HepG2 (cell line): ENCODE results near the gene SLTM. TPM values are rescaled to one million over a fixed set of nuclear protein-coding genes. Genes with fewer than 3 reads are reported as not detected.

ENCODE experiments used
- ATAC-seq: fragments of 200-7000 bp; cut with Tn5 transposase; 3 replicates; pipeline ENCODE4 v1.9.1; 2020; ENCODE audit warnings: mild to moderate bottlenecking, moderate library complexity
- BruUV-seq: library from RNA; stranded (reverse); fragments of 400-500 nt; replicated peaks from 2 replicates; lab custom pipeline; 2021; lab: Mats Ljungman, UMichigan
- CTCF ChIA-PET: fragments of 300-600 bp; formaldehyde crosslinking; extraction: SDS; loops from one replicate; lab custom pipeline; 2021; ENCODE audit warnings: low total read pairs, inconsistent platforms, low intra/inter-chr PET ratio; lab: Yijun Ruan, JAX
- POLR2A ChIA-PET: fragments of 350-600 bp; sonication (Branson Sonifier 250); formaldehyde crosslinking; loops from one replicate; lab custom pipeline; 2020; ENCODE audit warnings: antibody characterized with exemption, inconsistent platforms; lab: Yijun Ruan, JAX
- DNase-seq: peaks from one replicate; pipeline ENCODE4 v3.0.0-alpha.2; 2015; ENCODE audit warnings: low spot score
- FAIRE-seq: peaks from 3 replicates; lab custom pipeline; 2011; peaks lifted over from hg19 to GRCh38; lab: Jason Lieb, UNC
- H2AFZ ChIP-seq: one replicate; pipeline ENCODE4 v1.6.1; 2011; ENCODE audit warnings: low read length, inconsistent platforms
- H3K27ac ChIP-seq: fragments of 300-600 bp; 3 replicates; pipeline ENCODE4 v1.8.0; 2011; ENCODE audit warnings: mixed run types, mild to moderate bottlenecking, mixed read lengths, low read length, inconsistent platforms; ENCODE audit not compliant: insufficient read depth; ENCODE audit errors: extremely low read length
- H3K27me3 ChIP-seq, 2 experiments: fragments of 200-600 bp in 1 of 2; 2 replicates in 1 of 2; 3 replicates in 1 of 2; pipeline versions ENCODE4 v1.6.0 to v1.8.0; 2011; ENCODE audit warnings: low read length in 2 of 2, mild to moderate bottlenecking in 2 of 2, moderate library complexity in 2 of 2, inconsistent platforms in 1 of 2; ENCODE audit not compliant: insufficient read depth in 2 of 2, control insufficient read depth in 1 of 2
- H3K36me3 ChIP-seq, 2 experiments: fragments of 200-600 bp in 1 of 2; replicated peaks in 1 of 2; 2 replicates in 1 of 2; 3 replicates in 1 of 2; pipeline versions ENCODE4 v1.5.1 to v1.8.0; 2011; ENCODE audit warnings: low read length in 2 of 2, inconsistent platforms in 1 of 2; ENCODE audit not compliant: insufficient read depth in 2 of 2, control insufficient read depth in 1 of 2
- H3K4me1 ChIP-seq: 2 replicates; pipeline ENCODE4 v1.5.1; 2012; ENCODE audit warnings: low read length, inconsistent platforms; ENCODE audit not compliant: insufficient read depth
- H3K4me2 ChIP-seq: 2 replicates; pipeline ENCODE4 v1.6.0; 2011; ENCODE audit warnings: low read depth, low read length, inconsistent platforms
- H3K4me3 ChIP-seq, 3 experiments: fragments of 200-600 bp in 1 of 3; sonication (generic), shearing (Covaris generic) in 1 of 3; replicated peaks in 1 of 3; 2 replicates each; pipeline ENCODE4 v1.5.1; 2011 to 2016; ENCODE audit warnings: low read length in 3 of 3, inconsistent platforms in 2 of 3, low read depth in 2 of 3, mild to moderate bottlenecking in 2 of 3, control low read depth in 1 of 3, mixed read lengths in 1 of 3; ENCODE audit not compliant: insufficient read depth in 1 of 3
- H3K79me2 ChIP-seq: one replicate; pipeline ENCODE4 v1.6.1; 2011; ENCODE audit warnings: low read length, inconsistent platforms; ENCODE audit not compliant: insufficient read depth
- H3K9ac ChIP-seq: 2 replicates; pipeline ENCODE4 v1.6.0; 2011; ENCODE audit warnings: mild to moderate bottlenecking, low read depth, low read length, inconsistent platforms; ENCODE audit not compliant: insufficient read depth
- H3K9me3 ChIP-seq: 2 replicates; pipeline ENCODE4 v1.5.1; 2012; ENCODE audit warnings: mild to moderate bottlenecking, low read length
- H4K20me1 ChIP-seq: 2 replicates; pipeline ENCODE4 v1.6.0; 2011; ENCODE audit warnings: inconsistent platforms, mild to moderate bottlenecking, low read length, moderate library complexity; ENCODE audit not compliant: insufficient read depth
- CC2D1A ChIP-seq: sonication (generic); formaldehyde crosslinking; IDR thresholded peaks from 2 replicates; pipeline ENCODE4 v1.8.1; 2023; ENCODE audit warnings: mild to moderate bottlenecking, missing genetic modification reagents
- CHCHD3 ChIP-seq: sonication (generic); formaldehyde crosslinking; IDR thresholded peaks from 2 replicates; pipeline ENCODE4 v1.8.0; 2022; ENCODE audit warnings: mild to moderate bottlenecking, missing genetic modification reagents, moderate library complexity
- EHMT2 ChIP-seq: fragments of 200-600 bp; sonication (generic); IDR thresholded peaks from 2 replicates; pipeline ENCODE4 v1.7.0; 2017; ENCODE audit warnings: antibody characterized with exemption, low read depth, low read length, borderline replicate concordance
- HDAC6 ChIP-seq: fragments of 200-600 bp; sonication (generic); IDR thresholded peaks from 2 replicates; pipeline ENCODE4 v1.7.0; 2017; ENCODE audit warnings: mild to moderate bottlenecking, antibody characterized with exemption, low read length, low read depth
- MBD4 ChIP-seq: IDR thresholded peaks from 2 replicates; pipeline ENCODE4 v1.6.1; 2012; ENCODE audit warnings: low read length, inconsistent platforms, borderline replicate concordance
- NR3C1 ChIP-seq: sonication (generic); formaldehyde crosslinking; IDR thresholded peaks from 2 replicates; pipeline ENCODE4 v1.4.0; 2020; ENCODE audit warnings: missing genetic modification reagents
- PCBP1 ChIP-seq: fragments of 200-400 bp; formaldehyde crosslinking; IDR thresholded peaks from 2 replicates; pipeline ENCODE4 v1.6.1; 2017; ENCODE audit warnings: mild to moderate bottlenecking, low read depth, low read length, borderline replicate concordance
- PITX1 ChIP-seq: sonication (generic); formaldehyde crosslinking; IDR thresholded peaks from 2 replicates; pipeline ENCODE4 v1.5.1; 2020; ENCODE audit warnings: mild to moderate bottlenecking, missing genetic modification reagents
- REPIN1 ChIP-seq: sonication (generic); formaldehyde crosslinking; IDR thresholded peaks from 2 replicates; pipeline ENCODE4 v1.8.0; 2022; ENCODE audit warnings: missing genetic modification reagents, low read depth, mild to moderate bottlenecking, borderline replicate concordance
- SNRNP70 ChIP-seq: fragments of 200-400 bp; formaldehyde crosslinking; IDR thresholded peaks from 2 replicates; pipeline ENCODE4 v1.6.1; 2017; ENCODE audit warnings: mild to moderate bottlenecking, low read depth, low read length, moderate library complexity
- ZFY ChIP-seq: sonication (generic); formaldehyde crosslinking; IDR thresholded peaks from 2 replicates; pipeline ENCODE4 v1.4.0; 2020; ENCODE audit warnings: missing genetic modification reagents
- ZNF331 ChIP-seq: sonication (generic); formaldehyde crosslinking; IDR thresholded peaks from 2 replicates; pipeline ENCODE4 v1.4.0; 2020; ENCODE audit warnings: missing genetic modification reagents
- ZNF589 ChIP-seq: sonication (generic); formaldehyde crosslinking; conservative IDR thresholded peaks from 2 replicates; pipeline ENCODE4 v1.8.0; 2022; ENCODE audit warnings: mild to moderate bottlenecking, moderate library complexity, missing genetic modification reagents
- ZNF619 ChIP-seq: sonication (generic); formaldehyde crosslinking; IDR thresholded peaks from 2 replicates; pipeline ENCODE4 v1.4.0; 2020; ENCODE audit warnings: mild to moderate bottlenecking, missing genetic modification reagents
- WGBS: methylation state at CpG from one replicate; pipeline ENCODE4 v1.1.6; 2017; ENCODE audit warnings: low lambda C conversion rate; 5-methylcytosine and 5-hydroxymethylcytosine counted together
- in situ Hi-C: cut with HindIII; loops from 2 replicates; pipeline ENCODE4 v1.10.0; 2017; ENCODE audit warnings: low pct_unique_long_range_greater_than_20kb; ENCODE audit not compliant: extremely low pct_ligation_motif_present
- intact Hi-C: fragments of 100-400 bp; cut with micrococcal nuclease; formaldehyde crosslinking; loops from one replicate; pipeline ENCODE4 v1.10.0; 2022; ENCODE audit not compliant: unreplicated experiment
- polyA plus RNA-seq, 8 experiments: library from polyadenylated mRNA; depleted of rRNA in 3 of 8; stranded (reverse) in 7 of 8; unstranded in 1 of 8; fragments of >200 nt; fragmentation: Illumina TruSeq in 4 of 8; extraction: Trizol in 4 of 8; gene quantifications; 2 replicates each; pipeline versions ENCODE4 v1.2.1 to v1.2.3, GENCODE V29; 2011 to 2016; ENCODE audit warnings: low read depth in 4 of 8, missing spikeins in 1 of 8, mixed read lengths in 1 of 8; ENCODE audit not compliant: insufficient read depth in 1 of 8
- total RNA-seq, 5 experiments: library from RNA; depleted of rRNA; stranded (reverse); fragments of >200 nt; fragmentation: Illumina TruSeq; extraction: Trizol; gene quantifications; 2 replicates each; pipeline ENCODE4 v1.2.3, GENCODE V29; 2016; ENCODE audit warnings: low read depth in 1 of 5
- TF ChIP-seq, protein P1 (sequence below): IDR thresholded peaks from 2 replicates; pipeline ENCODE4 v1.6.1; 2016; ENCODE audit warnings: missing compliant biosample characterization, missing genetic modification reagents, borderline replicate concordance
- TF ChIP-seq, protein P2 (sequence below), 2 experiments: IDR thresholded peaks; 2 replicates each; pipeline ENCODE4 v1.6.1; 2011 to 2012; ENCODE audit warnings: low read length in 2 of 2, borderline replicate concordance in 1 of 2, low read depth in 1 of 2, mild to moderate bottlenecking in 1 of 2, moderate library complexity in 1 of 2
- TF ChIP-seq, protein P3 (sequence below): sonication (generic); formaldehyde crosslinking; IDR thresholded peaks from 2 replicates; pipeline ENCODE4 v1.5.0; 2020; ENCODE audit warnings: missing genetic modification reagents, mild to moderate bottlenecking, borderline replicate concordance
- TF ChIP-seq, protein P4 (sequence below): sonication (generic); formaldehyde crosslinking; IDR thresholded peaks from 2 replicates; pipeline ENCODE4 v1.4.0; 2020; ENCODE audit warnings: mild to moderate bottlenecking, missing genetic modification reagents

The SLTM gene
- total and polyA plus RNA-seq, 2 of the 13 experiments (the other 11 are each of a cell fraction or from before 2014, with no cell fraction given) = 22.0 to 64.2 TPM

DNA sequence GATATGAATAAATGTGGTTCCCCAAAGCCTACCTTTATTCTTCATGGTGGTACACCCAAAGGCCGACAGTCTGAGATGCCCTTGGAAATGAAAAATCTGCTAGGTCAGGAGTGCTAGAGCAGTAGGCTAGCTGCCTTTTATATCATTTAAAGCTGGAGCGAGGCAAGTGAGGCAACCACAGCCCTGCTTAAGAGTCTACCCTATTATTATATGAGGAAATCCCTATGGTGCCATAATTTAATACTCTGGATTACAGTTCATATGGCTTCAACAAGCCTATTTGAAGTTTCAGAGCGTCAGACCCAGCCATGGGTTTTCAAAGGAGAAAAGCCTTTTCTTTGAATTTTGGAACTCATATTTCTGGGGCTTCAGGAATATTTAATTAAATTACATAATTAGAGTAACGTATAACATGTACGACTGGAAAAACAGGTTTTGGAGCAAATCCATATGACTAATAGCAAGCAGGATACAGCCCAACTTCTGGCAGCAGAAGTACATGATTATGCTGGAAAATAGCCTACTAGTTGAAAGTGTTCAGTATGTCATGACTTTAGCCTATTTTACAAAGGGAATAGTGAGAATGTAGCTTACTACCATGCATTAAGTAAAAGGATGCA is 18.0 kb upstream of the SLTM start:
- 74% methylated on average over 5 of the region's 5 CpGs for WGBS
- no peak overlapping the region for H3K4me3 ChIP-seq
- TF ChIP-seq CC2D1A (CRISPR knock-in tag) (no peak), ZFY (CRISPR knock-in tag) (no peak), NR3C1 (CRISPR knock-in tag) (no peak), ZNF619 (CRISPR knock-in tag) (no peak), CHCHD3 (CRISPR knock-in tag) (no peak), MBD4 (no peak), EHMT2 (no peak), PCBP1 (no peak), SNRNP70 (no peak), ZNF589 (CRISPR knock-in tag) (no peak), HDAC6 (no peak), PITX1 (CRISPR knock-in tag) (no peak), REPIN1 (CRISPR knock-in tag) (no peak), ZNF331 (no peak)
- TF ChIP-seq, protein P1, sequence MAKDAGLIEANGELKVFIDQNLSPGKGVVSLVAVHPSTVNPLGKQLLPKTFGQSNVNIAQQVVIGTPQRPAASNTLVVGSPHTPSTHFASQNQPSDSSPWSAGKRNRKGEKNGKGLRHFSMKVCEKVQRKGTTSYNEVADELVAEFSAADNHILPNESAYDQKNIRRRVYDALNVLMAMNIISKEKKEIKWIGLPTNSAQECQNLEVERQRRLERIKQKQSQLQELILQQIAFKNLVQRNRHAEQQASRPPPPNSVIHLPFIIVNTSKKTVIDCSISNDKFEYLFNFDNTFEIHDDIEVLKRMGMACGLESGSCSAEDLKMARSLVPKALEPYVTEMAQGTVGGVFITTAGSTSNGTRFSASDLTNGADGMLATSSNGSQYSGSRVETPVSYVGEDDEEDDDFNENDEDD (CRISPR knock-in tag) = no peak
- TF ChIP-seq, protein P2, sequence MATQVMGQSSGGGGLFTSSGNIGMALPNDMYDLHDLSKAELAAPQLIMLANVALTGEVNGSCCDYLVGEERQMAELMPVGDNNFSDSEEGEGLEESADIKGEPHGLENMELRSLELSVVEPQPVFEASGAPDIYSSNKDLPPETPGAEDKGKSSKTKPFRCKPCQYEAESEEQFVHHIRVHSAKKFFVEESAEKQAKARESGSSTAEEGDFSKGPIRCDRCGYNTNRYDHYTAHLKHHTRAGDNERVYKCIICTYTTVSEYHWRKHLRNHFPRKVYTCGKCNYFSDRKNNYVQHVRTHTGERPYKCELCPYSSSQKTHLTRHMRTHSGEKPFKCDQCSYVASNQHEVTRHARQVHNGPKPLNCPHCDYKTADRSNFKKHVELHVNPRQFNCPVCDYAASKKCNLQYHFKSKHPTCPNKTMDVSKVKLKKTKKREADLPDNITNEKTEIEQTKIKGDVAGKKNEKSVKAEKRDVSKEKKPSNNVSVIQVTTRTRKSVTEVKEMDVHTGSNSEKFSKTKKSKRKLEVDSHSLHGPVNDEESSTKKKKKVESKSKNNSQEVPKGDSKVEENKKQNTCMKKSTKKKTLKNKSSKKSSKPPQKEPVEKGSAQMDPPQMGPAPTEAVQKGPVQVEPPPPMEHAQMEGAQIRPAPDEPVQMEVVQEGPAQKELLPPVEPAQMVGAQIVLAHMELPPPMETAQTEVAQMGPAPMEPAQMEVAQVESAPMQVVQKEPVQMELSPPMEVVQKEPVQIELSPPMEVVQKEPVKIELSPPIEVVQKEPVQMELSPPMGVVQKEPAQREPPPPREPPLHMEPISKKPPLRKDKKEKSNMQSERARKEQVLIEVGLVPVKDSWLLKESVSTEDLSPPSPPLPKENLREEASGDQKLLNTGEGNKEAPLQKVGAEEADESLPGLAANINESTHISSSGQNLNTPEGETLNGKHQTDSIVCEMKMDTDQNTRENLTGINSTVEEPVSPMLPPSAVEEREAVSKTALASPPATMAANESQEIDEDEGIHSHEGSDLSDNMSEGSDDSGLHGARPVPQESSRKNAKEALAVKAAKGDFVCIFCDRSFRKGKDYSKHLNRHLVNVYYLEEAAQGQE (IDR thresholded peaks at IDR 0.05; ENCODE audit: borderline replicate concordance in 1 of 2, low read depth in 1 of 2, low read length in 2 of 2) = no peak
- TF ChIP-seq, protein P3, sequence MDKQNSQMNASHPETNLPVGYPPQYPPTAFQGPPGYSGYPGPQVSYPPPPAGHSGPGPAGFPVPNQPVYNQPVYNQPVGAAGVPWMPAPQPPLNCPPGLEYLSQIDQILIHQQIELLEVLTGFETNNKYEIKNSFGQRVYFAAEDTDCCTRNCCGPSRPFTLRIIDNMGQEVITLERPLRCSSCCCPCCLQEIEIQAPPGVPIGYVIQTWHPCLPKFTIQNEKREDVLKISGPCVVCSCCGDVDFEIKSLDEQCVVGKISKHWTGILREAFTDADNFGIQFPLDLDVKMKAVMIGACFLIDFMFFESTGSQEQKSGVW (CRISPR knock-in tag) = no peak
- TF ChIP-seq, protein P4, sequence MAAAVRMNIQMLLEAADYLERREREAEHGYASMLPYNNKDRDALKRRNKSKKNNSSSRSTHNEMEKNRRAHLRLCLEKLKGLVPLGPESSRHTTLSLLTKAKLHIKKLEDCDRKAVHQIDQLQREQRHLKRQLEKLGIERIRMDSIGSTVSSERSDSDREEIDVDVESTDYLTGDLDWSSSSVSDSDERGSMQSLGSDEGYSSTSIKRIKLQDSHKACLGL (CRISPR knock-in tag) = no peak
- H3K9me3 ChIP-seq = no peaks in the 10 kb centered on the region
- H4K20me1 ChIP-seq = no peaks in the 10 kb centered on the region
- in situ Hi-C loops = loop anchor here (10.0 kb wide), 1 partner anchor 543 kb away; no protein-coding TSS in a partner anchor
- H3K27ac ChIP-seq = no peak overlapping the region
- no peaks in the 10 kb centered on the region for H3K79me2 ChIP-seq
- no peak for ATAC-seq
- DNase-seq = no peak
- H3K4me1 ChIP-seq = no peaks in the 10 kb centered on the region
- peaks cover 2 to 6% of the 10 kb centered on the region in 2 experiments; a peak in 2 of 5 replicates for H3K27me3 ChIP-seq
- POLR2A ChIA-PET = no interaction called here
- CTCF ChIA-PET = no interaction called here
- H3K9ac ChIP-seq = no peak overlapping the region
- intact Hi-C loops = no loop called here
- no peak overlapping the region for H2AFZ ChIP-seq
- no peaks in the 10 kb centered on the region for H3K36me3 ChIP-seq
- no peak overlapping the region for H3K4me2 ChIP-seq
- no TSS peak for BruUV-seq
- FAIRE-seq = no peak
